AML-193 (cell line): ENCODE results near the gene NDUFV1.
A peak's percentile ranks its signal among the peaks of the same experiment; 100 is the strongest.
"Not testable (repeated sequence)": the region's sequence is repeated elsewhere in the genome, so short reads cannot be mapped to it uniquely, and the experiment has no call there.

Experiments used
- DNase-seq, 2 experiments: peaks; one replicate each; lab custom pipeline; 2025; lab: John Stamatoyannopoulos, UW

The NDUFV1 gene

GRCh38 chr11:67586568-67587250, 20.0 kb upstream of the NDUFV1 start:
- no peak for DNase-seq

DNA sequence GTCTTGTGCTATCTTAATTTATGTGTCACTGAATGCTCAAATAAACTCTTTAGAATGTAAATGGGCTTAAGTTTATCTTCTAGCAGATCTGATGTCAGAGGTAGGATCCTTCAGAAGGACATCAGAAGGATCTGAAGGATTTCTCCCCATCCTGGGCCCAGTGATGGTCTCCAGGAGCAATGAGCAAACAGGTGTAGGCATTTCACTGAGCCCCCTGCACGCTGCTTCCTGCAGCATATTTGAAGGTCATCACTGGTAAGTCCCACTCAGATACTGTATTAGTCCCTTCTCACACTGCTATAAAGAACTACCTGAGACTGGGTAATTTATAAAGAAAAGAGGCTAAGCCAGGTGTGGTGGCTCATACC, 18.6 kb upstream of the NDUFV1 start:
- DNase-seq, result no peak

DNA sequence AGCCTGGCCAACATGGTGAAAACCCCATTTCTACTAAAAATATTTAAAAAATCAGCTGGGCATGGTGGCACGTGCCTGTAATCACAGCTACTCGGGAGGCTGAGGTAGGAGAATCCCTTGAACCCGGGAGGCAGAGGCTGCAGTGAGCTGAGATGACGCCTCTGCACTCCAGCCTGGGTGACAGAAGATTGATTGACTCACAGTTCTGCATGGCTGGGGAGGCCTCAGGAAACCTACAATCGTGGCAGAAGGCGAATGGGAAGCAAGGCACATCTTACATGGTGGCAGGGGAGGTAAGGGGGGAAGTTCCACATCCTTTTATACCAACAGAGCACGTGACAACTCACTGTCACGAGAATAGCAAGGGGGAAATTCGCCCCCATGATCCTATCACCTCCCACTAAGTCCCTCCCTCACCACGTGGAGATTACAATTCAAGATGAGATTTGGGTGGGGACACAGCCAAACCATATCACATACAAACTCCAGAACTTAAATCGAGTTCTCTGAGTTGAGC, 17.8 kb upstream of the NDUFV1 start:
- DNase-seq, result not testable (repeated sequence)

DNA sequence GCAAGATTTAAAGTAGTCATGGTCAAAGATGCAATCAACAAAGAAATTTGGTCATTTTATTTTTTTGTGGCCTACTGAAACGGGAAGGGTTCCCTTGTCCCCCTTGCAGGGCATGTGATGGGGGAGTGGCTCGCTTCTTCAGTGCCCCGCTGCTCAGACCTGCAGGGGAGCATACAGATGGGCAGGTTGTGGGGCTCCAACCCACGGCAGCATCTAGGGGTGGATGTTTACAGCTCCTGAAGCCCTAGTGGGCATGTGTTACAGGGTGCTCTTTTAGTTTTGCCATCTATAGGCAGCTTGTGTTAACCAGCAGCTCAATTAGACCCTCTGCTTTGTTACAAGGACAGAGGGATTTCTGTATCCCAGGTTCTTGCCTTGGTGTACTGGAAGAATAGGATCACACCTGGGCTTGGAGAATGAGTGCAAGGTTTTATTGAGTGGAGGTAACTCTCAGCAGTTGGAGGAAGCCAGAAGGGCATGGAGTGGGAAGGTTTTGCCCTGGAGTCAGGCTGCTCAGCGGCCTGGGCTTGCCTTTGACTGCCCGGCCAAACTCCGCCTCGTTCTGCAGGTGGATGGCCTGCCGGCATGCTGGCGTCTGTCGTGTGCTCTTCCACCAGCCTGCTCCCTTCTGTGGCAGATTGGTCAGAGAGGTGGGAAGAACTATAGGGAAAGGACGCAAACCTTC, 13.7 kb upstream of the NDUFV1 start:
- no peak for DNase-seq

DNA sequence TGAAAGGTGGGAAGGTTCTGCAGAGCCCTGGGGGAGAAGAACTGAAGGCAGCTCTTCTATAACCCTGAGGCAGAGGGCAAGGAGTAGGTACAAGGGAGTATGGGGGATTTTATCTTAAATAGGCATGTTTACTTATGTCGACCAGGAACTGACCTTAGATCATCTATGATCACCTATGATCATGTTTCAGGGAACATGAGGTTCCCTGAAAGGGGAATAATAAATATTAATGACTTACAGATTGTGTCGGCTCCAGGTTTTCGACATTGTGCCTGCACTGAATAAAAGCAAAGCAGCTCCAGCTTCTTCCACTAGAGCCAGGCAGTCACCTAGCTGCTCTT, 13.2 kb upstream of the NDUFV1 start:
- no peak for DNase-seq

GRCh38 chr11:67594480-67594879, 12.3 kb upstream of the NDUFV1 start:
- DNase-seq, result no peak

DNA sequence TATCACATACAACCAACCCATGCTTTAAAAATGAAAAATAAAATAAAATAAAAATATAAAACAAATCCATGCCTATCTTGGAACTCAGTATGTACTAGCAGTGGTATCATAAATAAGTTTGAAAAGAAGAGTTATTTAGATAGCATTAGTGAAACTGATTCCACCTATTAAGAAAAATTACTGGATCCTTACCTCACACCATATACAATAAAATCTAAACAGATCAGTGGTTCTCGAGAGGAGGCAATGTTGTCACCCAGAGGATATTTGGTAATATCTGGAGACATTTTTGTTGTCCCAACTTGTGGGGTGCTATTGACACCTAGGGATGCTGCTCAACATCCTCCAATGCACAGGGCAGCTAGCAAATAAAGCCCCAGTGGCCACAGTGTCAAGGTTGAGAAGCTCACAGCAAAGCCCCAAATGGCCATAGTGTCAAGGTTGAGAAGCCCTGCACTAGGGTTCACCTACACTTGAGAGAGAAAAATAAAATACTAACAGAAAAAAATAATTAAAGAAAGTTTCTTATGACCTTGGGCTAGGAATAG, 9.9 kb upstream of the NDUFV1 start:
- DNase-seq, result no peak

DNA sequence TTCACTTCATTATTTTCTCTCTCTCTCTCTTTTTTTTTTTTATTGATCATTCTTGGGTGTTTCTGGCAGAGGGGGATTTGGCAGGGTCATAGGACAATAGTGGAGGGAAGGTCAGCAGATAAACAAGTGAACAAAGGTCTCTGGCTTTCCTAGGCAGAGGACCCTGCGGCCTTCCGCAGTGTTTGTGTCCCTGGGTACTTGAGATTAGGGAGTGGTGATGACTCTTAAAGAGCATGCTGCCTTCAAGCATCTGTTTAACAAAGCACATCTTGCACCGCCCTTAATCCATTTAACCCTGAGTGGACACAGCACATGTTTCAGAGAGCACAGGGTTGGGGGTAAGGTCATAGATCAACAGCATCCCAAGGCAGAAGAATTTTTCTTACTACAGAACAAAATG, 9.3 kb upstream of the NDUFV1 start:
- not testable (repeated sequence) for DNase-seq

- DNase-seq, result not testable (repeated sequence)
Measured at GRCh38 chr11:67597963-67598362, 8.8 kb upstream of the NDUFV1 start.

- no peak for DNase-seq
Measured at GRCh38 chr11:67599149-67599548, 7.6 kb upstream of the NDUFV1 start.

DNA sequence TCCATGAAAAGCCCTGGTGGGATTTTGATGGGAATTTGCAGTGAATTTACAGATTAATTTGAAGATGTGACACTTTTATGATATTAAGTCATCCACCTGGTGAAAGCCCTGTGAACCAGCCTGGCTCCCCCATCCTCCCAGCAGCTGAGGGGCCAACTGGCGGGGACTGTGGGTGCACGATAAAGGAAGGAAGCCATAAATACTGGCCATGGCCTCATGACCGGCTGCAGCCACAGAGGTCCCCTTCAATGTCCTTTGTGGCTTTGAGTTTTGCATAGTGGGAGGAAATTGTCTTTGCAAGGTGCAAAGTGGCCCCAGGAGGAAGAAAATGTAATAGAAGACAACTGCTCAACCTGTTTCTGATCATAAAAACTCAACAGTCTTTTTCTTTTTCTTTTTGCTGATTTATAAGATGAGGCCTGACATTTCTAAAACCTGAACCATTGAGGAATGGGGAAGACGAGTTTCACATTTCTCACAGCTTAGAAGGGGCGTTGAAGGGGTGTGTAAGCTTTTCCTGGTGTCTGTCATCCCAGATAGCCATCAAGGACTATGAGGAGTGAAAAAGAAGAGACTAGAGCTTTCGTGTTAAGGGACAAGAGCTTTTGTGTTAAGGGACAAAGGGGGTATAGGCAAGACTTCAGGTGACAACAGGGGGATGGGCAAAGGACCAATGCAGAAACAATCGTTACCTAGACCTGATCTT, 6.3 kb upstream of the NDUFV1 start:
- DNase-seq, result peak; percentile 32 to 41

DNA sequence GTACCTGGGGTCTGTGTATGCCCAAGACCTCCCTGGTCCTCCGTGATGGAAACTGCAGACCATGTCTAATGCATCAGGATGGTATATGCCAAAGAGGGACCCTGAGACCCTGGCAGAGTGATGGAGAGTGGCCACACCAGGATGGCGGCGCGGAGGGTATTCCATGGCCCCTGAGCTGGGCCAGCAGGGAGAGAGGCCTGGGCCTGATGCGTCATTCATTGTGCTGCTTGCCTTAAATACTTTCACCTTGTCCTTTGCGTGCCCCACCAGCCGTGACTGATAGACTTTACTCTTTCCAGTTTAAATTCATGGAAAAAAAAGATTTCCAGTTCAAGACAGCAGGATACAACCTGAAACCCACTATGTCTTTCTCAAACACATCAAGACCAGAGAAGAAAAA, 5.6 kb upstream of the NDUFV1 start:
- no peak for DNase-seq

GRCh38 chr11:67604119-67604518, 2.6 kb upstream of the NDUFV1 start:
- not testable (repeated sequence) for DNase-seq

DNA sequence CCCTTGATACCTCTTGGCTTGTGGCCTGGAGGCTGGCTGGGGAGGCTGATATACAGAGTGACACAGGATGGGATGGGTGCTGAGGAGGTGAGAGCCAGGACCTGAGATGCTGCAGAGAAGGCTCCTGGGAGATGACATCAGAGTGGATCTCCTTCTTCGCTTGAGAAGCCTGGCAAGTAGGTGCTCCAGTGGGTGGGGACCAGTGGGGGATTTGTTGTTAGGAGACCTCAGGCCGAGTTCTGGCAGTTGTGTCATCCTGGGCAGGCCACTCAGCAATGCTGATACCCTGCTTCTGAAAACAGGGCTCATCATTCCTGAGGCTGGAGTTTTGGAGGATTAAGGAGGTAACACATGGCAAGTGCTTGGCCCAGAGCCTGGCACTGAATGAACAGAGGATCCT, 1.9 kb upstream of the NDUFV1 start:
- no peak for DNase-seq

GRCh38 chr11:67605231-67606011, 1.3 kb upstream of the NDUFV1 start:
- DNase-seq, result no peak

DNA sequence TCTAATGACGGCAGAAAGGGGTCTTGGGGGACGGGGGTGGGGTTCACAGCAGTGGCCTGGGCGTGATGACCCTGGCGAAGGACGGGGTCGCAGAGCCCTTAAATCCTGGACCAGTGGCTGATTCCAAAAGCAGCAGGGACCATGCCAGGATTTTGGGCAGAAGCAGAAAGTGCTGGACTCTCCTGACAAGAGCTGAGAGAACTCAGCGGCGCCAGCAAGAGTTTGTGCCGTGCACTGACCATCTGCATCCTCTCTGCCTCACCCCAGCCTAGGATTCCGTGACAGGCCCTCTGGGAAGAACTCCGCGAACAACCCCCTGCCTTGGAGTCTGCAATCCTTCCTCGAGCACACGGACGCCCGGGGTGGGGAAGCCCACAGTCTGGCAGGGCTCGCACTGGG, 644 bp upstream of the NDUFV1 start:
- no peak for DNase-seq

DNA sequence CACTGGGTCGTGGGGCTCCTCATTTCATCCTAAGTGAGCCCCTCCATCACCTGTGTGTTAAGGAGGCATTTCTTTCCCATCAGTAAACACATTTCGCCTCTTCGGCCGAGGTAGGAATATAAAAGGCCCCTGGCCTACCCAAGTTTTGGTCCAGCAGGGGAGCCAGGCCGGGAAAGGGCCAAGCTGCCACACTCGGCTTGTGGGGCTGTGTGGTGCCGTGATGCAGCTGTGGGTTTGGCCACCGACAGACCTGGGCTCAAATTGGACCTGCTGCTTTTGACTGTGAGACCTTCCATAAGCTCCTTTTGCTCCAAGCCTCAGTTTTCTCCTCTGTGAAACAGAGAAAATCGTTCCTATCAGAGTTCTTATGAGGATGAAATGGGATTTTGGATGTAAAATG, 771 bp downstream of the NDUFV1 start:
- DNase-seq, result no peak

GRCh38 chr11:67608486-67608885, 1.8 kb downstream of the NDUFV1 start:
- no peak for DNase-seq

DNA sequence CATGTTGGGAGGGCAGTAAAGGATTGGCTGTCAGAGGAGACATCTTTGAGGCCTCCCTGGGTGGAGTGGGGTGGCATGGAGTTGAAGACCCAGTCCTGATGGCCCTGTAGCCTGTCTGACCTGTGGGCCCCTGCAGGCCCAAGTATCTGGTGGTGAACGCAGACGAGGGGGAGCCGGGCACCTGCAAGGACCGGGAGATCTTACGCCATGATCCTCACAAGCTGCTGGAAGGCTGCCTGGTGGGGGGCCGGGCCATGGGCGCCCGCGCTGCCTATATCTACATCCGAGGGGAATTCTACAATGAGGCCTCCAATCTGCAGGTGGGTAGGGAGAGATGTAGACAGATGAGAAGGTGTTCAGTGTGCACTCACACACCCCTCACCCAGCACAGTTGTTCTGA, 2.6 kb downstream of the NDUFV1 start:
- no peak for DNase-seq

GRCh38 chr11:67610302-67610868, 3.6 kb downstream of the NDUFV1 start:
- no peak for DNase-seq

GRCh38 chr11:67611165-67611564, 4.4 kb downstream of the NDUFV1 start:
- no peak for DNase-seq
